HTERT RPE-1 (cell line): ENCODE data around the gene TIPIN.
"Not testable (repeated sequence)": the region's sequence is repeated elsewhere in the genome, so short reads cannot be mapped to it uniquely, and the experiment has no call there.

ENCODE experiments used
- in situ Hi-C: fragments of 300-500 bp; cut with MboI; formaldehyde crosslinking; loops from 4 replicates; pipeline ENCODE4 v1.14.3; 2020; ENCODE audit warnings: low sequenced_read_pairs

The TIPIN gene

DNA sequence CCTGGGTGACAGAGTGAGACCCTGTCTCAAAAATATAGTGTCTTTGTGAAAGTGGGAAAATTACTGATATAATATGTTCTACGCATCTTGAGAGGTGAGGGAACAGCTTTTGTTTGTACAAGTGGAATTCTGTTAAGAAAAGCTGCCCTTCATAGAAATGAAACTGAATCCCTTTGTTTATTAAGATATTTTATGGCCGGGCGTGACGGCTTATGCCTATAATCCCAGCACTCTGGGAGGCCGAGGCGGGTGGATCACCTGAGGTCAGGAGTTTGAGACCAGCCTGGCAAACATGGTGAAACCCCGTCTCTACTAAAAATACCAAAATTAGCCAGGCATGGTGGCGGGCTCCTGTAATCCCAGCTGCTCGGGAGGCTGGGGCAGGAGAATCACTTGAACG lies 52.1 kb downstream of the TIPIN start:
- in situ Hi-C loops: not testable (repeated sequence)

DNA sequence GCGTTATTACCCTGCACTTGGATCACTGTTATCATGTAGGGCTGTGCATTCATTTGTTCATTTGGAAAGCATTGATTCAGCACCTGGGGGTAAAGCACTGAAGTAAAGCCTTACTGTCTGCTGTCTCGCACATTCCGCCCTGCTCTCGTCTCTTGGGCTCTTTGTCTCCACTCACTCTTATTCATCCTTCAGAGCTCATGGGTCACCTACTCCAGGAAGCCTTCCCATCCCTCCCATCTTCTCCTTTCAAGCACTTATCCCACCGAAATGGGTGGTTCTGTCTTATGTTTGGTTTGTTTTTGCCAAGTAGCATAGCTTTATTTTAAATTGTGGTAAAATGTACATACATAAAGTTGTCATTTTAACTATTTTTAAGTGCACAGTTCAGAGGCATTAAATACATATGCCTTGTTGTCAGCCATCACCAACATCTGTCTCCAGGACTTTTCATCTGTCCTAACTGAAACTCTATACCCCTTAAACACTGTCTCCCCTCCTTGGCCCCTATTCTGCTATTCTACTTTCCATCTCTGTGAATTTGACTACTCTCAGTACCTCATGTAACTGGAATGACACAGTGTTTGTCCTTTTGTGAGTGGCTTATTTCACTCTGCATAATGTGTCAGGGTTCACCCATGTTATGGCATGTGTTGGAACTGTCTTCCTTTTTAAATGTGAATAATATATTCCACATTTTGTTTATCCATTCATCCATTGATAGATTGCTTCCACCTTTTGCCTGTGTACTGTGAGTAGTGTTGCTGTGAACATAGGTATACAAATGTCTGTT lies 53.8 kb downstream of the TIPIN start:
- in situ Hi-C loops: no loop called here

DNA sequence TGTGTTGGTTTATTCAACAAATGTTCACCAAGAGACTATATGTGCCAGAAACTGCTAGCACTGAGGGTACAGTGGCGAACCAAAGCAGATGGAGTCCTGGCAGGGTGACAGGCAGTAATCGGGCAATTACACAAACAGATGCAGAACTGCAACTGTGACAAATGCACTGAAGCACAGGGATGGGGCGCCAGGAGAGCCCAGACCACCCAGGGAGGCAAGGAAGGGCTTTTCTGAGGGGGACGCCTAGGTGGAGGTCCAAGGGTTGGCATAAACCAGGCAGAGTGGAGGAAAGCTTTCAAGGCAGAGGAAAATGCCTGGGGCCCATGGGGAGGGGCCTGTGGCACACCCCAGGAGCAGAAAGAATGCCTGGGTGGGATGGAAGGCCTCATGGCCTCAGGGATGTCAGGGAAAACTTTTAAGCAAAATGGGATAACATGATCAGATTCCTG lies 57.7 kb downstream of the TIPIN start:
- in situ Hi-C loops: no loop called here

DNA sequence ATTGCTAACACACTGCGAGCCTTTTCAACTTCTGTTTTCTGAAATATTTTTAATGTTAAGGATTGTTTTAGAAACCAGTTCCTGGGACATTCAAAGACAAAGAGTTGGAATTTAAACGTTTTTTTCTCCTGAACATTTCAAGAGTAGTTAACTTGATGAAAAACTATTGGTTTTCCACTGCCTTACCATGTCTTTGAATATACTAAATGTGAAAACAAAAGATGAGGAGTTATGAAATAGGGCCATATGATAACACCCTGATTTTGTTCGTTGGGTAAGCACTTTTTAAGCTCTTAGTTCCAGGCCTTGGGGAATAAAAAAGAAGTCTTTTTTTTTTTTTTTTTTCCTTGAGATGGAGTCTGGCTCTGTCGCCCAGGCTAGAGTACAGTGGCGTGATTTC lies 60.3 kb downstream of the TIPIN start:
- in situ Hi-C loops: no loop called here

DNA sequence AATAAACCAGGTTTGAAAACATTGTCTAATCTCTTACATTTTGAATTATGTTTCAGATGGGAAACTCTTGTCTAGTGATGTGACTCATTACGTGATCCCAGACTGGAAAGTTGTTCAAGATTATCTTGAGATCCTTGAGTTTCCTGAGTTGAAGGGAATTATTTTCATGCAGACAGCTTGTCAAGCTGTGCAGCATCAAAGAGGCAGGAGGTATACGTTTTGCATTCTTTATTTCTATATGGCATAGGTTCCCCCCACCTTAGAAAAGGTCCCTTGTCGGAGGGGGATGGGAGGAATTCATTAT lies 61.6 kb downstream of the TIPIN start:
- in situ Hi-C loops: no loop called here

DNA sequence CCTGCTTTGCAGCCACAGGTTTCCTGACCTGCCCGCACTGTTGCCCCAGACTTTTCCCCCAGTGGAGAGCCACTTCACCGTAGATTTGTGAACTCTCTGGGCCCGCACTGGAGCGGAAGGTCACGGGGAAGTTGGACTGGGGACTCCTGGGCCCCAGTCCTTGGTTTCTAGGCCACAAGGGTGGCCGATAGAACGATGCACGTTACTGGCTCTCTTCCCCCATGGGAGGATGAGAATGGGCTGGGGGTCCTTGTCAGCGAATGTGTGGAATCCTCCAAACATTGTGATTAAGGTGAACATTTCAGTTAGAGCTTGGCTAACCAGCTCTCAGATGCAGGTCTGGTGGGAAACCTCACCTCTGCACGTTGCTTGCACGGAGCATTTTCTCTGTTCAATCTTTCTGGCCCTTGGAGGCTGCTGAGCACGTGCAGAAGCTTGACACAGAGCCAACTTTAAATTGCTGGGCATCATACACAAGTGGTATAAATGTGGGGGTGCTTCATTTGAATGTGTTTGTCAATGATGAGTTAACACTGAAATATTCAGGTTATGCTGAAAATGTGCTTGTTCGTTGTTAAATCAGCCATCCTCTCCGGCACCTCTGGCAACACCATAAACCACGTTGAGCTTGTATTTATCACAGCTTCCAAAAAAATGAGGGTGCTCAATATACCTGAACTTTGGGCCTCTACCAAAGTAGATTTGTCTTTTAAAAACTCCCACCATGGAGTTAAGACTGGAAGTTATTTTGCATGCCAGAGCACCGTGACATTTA lies 62.1 kb downstream of the TIPIN start:
- in situ Hi-C loops: no loop called here

DNA sequence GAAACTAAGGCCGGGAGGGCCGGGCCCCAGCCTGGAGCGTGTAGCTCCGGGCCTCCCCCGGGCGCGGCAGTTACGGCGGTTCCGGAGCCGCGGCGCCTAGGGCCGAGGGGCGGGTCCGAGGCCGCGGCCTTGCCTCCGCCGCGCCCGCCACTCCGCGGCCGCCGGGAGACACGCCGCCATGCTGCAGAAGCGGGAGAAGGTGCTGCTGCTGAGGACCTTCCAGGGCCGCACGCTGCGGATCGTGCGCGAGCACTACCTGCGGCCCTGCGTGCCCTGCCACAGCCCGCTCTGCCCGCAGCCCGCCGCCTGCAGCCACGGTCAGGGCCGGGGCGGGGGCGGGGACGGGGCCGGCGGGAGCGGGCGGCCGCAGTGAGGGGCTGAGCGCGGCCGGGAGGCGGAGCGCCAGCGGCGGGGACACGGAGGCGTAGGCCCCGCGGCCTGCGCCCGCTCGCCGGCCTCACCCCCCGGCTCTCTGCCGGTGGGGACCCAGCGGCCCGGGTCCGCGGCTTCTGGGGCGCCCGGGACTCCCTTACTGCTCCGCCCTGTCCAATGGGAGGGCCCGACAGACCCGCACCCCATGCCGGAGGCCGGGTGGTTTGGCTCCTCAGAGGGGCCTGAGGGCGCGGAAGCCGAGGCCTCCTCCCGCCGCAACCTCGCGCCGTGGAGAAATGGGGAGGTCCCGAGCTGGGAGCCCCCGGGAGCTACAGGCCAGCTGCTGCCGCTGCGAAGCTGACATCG lies 62.9 kb downstream of the TIPIN start, which contains the start of gene DIS3L:
Gene DIS3L (plus strand): TSS at position 150 of the 738 bp plus-strand sequence. CDS start 29 bp downstream, at position 179.
- in situ Hi-C loops: no loop called here

DNA sequence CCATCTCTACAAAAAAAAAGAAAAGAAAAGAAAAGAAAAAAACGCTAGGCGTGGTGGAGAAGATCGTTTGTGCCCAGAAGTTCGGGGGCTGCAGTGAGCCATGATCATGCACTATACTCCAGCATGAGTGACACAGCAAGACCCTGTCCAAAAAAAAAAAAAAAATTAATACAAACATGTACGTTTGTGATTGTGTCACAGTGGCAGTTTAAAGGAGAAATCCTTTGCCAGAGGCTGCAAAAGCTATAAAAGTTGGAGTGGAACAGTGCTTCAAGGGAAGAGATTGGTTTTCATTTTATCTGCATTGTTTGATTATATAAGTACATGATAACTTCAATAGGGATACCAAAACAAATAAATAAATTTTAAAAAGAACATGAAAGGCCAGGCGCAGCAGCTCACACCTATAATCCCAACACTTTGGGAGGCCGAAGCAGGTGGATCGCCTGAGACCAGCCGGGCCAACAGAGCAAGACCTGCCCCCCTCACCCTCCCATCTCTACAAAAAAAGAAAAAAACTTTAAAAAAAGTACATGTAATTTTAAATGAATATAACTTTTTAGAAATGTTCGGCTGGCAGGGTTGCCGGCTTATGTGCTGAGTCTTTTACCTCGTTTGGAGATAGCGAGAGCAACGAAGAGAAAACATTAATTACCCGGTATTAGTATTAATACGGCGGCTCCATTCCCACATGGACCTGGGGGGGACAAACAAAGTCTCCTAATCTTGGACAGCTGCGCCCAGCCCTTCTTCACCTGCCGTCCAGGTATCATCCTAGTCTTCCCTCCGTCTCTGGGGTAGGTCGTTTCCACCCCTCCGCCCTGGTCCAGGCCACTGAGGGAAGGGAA lies 63.7 kb downstream of the TIPIN start:
- in situ Hi-C loops: no loop called here

DNA sequence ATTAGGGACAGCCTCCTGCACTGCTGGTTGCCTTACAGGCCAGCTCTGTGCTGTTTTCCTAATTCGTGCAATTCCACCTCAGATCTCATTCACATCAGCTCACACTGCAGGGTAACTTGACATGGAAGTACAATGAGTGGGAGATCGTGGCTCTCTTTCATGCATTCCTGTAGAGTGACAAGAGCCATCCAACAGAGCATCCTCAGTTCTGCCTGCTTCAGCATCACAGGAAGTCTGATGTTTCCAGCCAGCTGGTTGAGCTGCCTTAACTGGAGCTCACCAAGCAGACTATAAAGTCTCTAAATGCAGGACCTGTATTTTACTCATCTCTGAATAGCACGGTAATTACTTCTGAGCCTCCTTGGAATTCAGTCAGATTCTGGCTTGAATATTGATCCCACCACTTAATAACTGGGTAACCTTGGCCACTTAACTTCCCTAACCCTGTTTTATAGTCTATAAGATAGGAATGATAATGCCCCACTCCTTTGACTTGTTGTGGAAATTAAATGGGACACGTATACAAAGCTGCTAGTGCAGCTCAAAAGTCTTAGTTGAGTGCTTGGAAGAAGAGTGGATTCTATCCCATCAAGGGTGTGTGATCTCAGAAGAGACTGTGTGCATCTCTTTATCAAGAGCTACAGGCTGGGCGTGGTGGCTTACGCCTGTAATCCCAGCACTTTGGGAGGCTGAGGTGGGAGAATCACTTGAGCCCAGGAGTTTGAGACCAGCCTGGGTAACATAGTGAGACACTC lies 64.5 kb downstream of the TIPIN start:
- in situ Hi-C loops: no loop called here

DNA sequence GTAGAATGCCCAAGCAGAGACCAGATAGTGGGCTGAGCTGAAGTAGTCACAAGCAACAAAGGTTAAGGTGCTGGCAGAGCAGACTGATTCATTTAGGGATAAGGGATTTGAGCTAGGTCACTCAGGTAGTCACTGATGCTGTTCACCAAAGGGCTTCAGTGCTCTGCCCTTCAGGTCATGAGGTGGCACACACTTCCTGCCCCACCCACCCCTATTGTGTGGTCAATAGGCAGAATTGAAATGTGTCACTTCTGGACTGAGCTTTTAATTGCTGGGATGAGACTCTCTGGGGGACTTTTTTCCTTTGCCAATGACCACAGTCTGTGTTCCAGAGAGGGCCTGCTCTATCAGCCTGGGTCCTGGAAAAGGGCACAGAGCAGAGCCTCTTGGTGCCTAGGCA lies 66.0 kb downstream of the TIPIN start:
- in situ Hi-C loops: no loop called here

DNA sequence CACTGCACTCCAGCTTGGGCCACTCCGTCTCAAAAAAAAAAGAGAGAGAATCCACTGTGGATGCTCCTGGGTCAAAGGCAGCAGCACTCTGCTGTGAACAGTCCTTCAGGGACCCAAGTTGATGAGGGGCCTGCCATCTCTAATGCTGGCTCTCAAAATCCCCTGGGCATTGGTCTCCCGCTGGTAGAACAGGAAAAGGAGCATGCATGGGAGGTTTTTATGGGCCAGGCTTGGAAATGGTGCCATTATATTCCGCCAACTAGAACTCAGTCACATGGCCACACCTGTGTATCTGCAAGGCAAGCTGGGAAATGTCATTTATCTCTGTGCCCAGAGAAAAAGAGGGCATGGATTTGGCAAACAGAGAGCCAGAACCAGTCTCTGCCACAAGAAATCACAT lies 66.5 kb downstream of the TIPIN start:
- in situ Hi-C loops: no loop called here

DNA sequence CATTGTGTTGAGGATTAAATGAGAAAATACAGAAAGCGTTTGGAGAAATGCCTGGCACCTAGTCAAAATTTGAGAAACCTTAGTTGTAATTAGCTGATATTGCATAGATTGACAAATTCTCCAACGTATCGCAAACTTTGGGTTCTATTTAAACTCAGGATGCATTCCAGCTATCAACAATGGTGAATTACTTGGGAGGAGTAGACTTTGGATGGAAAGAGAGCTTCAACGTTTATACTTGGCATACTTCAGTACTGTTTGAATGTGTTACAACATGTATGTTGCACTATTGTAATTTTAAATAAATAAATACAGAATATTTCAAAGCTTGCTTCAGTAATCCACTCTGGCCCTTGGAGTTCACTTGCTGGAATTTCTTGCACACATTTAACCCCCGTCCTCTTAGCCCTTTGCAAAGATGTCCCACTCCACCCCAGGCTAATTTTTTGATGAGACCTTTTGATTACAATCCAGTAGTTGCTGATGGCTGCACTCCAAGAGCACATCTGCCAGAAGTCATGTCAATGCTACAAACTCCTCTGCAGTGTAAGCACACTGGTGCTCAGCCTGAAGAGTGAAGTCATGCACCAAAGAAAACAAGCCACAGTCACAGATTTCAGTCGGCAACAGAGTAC lies 67.8 kb downstream of the TIPIN start:
- in situ Hi-C loops: no loop called here

DNA sequence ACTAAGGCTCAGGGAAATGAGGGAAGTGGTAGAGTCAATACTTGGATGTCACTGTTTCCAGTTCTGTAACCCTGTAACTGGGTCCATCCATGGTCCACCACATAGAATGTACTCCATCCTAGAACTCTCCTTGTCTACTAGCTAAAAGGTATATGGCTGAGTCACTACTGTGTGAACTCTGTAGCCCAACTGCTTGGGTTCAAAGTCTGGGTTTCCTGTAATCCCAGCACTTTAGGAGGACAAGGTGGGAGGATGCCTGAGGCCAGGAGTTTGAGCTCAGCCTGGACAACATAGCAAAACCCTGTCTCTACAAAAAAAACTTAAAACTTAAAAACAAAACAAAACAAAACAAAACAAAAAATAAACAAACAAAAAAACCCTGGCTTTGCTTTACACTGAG lies 68.4 kb downstream of the TIPIN start:
- in situ Hi-C loops: no loop called here

DNA sequence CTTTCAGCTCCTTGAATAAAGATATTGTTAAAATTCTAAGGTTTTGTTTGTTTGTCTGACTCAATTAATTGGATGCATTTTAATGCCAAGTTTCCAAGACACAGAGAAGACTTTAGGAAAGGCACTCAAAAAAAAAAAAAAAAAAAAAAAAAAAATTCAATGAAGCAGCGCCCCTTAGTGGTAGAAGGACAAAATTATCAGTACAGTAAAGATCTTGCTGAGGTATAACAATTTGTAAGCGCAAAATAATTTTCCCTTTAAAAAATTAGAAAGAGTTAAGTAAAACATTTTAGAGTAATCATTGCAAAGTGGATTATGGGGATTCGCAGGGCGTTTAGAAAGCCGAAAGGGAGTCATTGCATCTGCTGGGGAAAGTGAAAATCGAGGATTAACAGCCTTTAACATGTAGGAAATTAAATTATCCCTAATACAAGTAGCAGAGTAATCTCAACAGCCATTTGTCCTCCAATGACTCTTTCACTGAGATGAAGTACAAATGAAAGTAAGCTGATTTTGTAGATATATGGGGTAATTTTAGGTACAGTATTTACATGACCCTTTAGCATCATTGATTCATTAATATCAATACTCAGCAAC lies 68.9 kb downstream of the TIPIN start:
- in situ Hi-C loops: no loop called here
